HG02943 (cell line): Measurements from ENCODE around the gene PANX2.

Experiments used
- ATAC-seq: cut with Tn5 transposase; IDR thresholded peaks from one replicate; pipeline ENCODE4 v1.9.1; 2021; ENCODE audit warnings: mild to moderate bottlenecking, low read depth, moderate library complexity; ENCODE audit not compliant: unreplicated experiment

Gene PANX2

GRCh38 chr22:50209893-50210292 is 39.4 kb downstream of the PANX2 start:
- ATAC-seq, result no peak

GRCh38 chr22:50210378-50211139 is 40.0 kb downstream of the PANX2 start:
- ATAC-seq, result no peak

GRCh38 chr22:50211147-50211546 is 40.6 kb downstream of the PANX2 start:
- ATAC-seq, result no peak

- ATAC-seq, result no peak
Measured at GRCh38 chr22:50213263-50213662, 42.7 kb downstream of the PANX2 start.

- ATAC-seq, result no peak
Measured at GRCh38 chr22:50215297-50216054, 44.9 kb downstream of the PANX2 start.

- ATAC-seq, result no peak
Measured at GRCh38 chr22:50216055-50216683, 45.6 kb downstream of the PANX2 start.

- ATAC-seq, result no peak
Measured at GRCh38 chr22:50216684-50217520, 46.4 kb downstream of the PANX2 start.

GRCh38 chr22:50217543-50218152 is 47.1 kb downstream of the PANX2 start:
- ATAC-seq, result no peak

- ATAC-seq, result no peak
Measured at GRCh38 chr22:50218153-50218995, 47.8 kb downstream of the PANX2 start.

GRCh38 chr22:50218996-50219727 is 48.6 kb downstream of the PANX2 start:
- ATAC-seq, result no peak

GRCh38 chr22:50219800-50220602 is 49.5 kb downstream of the PANX2 start:
- no peak for ATAC-seq

- no peak for ATAC-seq
Measured at GRCh38 chr22:50220603-50221409, 50.3 kb downstream of the PANX2 start.

GRCh38 chr22:50221410-50222300 is 51.1 kb downstream of the PANX2 start:
- ATAC-seq, result no peak

GRCh38 chr22:50222508-50222907 is 52.0 kb downstream of the PANX2 start:
- no peak for ATAC-seq

GRCh38 chr22:50224071-50224470 is 53.5 kb downstream of the PANX2 start:
- no peak for ATAC-seq
